SU-DHL-6 (cell line): Measurements from ENCODE around the gene CEP95.

Experiments
- H2AFZ ChIP-seq: fragments of 200-600 bp; sonication (generic); 2 replicates; pipeline ENCODE4 v1.6.1; 2014; ENCODE audit warnings: low read depth, mild to moderate bottlenecking, moderate library complexity, mixed read lengths, antibody characterized with exemption, low read length; ENCODE audit not compliant: severe bottlenecking
- H3F3A ChIP-seq: fragments of 200-600 bp; shearing (Covaris generic); 2 replicates; pipeline ENCODE4 v1.6.0; 2016; ENCODE audit warnings: antibody characterized with exemption, mild to moderate bottlenecking; ENCODE audit not compliant: insufficient read depth
- H3K27ac ChIP-seq: fragments of 200-600 bp; sonication (generic); 2 replicates; pipeline ENCODE4 v1.5.1; 2016; ENCODE audit warnings: low read depth, mild to moderate bottlenecking, low read length, moderate library complexity, mixed read lengths
- H3K27me3 ChIP-seq: fragments of 200-600 bp; sonication (generic), shearing (Covaris generic); 2 replicates; pipeline ENCODE4 v1.6.0; 2014; ENCODE audit warnings: mild to moderate bottlenecking, low read length
- H3K36me3 ChIP-seq: fragments of 200-600 bp; sonication (generic); 2 replicates; pipeline ENCODE4 v1.6.1; 2014; ENCODE audit warnings: mild to moderate bottlenecking, low read length, mixed read lengths
- H3K4me2 ChIP-seq: fragments of 300-600, 200-600 bp; shearing (Covaris generic), sonication (generic); 2 replicates; pipeline ENCODE4 v1.6.0; 2014; ENCODE audit warnings: low read length, low read depth, mild to moderate bottlenecking; ENCODE audit not compliant: poor library complexity, severe bottlenecking
- H3K4me3 ChIP-seq: fragments of 200-600 bp; sonication (generic); 2 replicates; pipeline ENCODE4 v1.5.1; 2014; ENCODE audit warnings: antibody characterized with exemption, low read length, mild to moderate bottlenecking, mixed read lengths; ENCODE audit not compliant: insufficient read depth, poor library complexity, severe bottlenecking
- H3K79me2 ChIP-seq: fragments of 200-600 bp; sonication (generic); 2 replicates; pipeline ENCODE4 v1.6.1; 2014; ENCODE audit warnings: mild to moderate bottlenecking, low read length, moderate library complexity; ENCODE audit not compliant: insufficient read depth
- H3K9ac ChIP-seq: fragments of 200-600 bp; sonication (generic); 2 replicates; pipeline ENCODE4 v1.7.0; 2014; ENCODE audit warnings: mild to moderate bottlenecking, low read length
- H3K9me2 ChIP-seq: fragments of 200-600 bp; sonication (generic); replicated peaks from 2 replicates; pipeline ENCODE4 v1.6.1; 2014; ENCODE audit warnings: low read length; ENCODE audit not compliant: insufficient read depth
- H3K9me3 ChIP-seq: fragments of 200-600 bp; sonication (generic); 2 replicates; pipeline ENCODE4 v1.6.1; 2014; ENCODE audit warnings: low read length, mixed read lengths; ENCODE audit not compliant: insufficient read depth
- H4K20me1 ChIP-seq: fragments of 200-600 bp; sonication (generic); 2 replicates; pipeline ENCODE4 v1.6.1; 2014; ENCODE audit warnings: low read depth, mild to moderate bottlenecking, antibody characterized with exemption, low read length, moderate library complexity, mixed read lengths
- CTCF ChIP-seq: fragments of 200-600 bp; sonication (generic); IDR thresholded peaks from one replicate; pipeline ENCODE4 v1.5.1; 2017; ENCODE audit warnings: antibody characterized with exemption, mild to moderate bottlenecking, low read length, moderate library complexity; ENCODE audit not compliant: insufficient read depth, poor library complexity, severe bottlenecking
- EZH2phosphoT487 ChIP-seq: fragments of 200-600 bp; sonication (generic), shearing (Covaris generic); conservative IDR thresholded peaks from 2 replicates; pipeline ENCODE4 v1.6.1; 2018; ENCODE audit warnings: mild to moderate bottlenecking, antibody characterized with exemption, low read length, moderate library complexity, mixed read lengths

Gene CEP95

GRCh38 chr17:64484380-64484779 is 22.4 kb upstream of the CEP95 start:
- no peak overlapping the region for H3K27ac ChIP-seq
- no peaks in the 10 kb centered on the region for H3K79me2 ChIP-seq
- no peaks in the 10 kb centered on the region for H3K27me3 ChIP-seq
- H3K9me3 ChIP-seq = no peaks in the 10 kb centered on the region
- no peak overlapping the region for H2AFZ ChIP-seq
- no peaks in the 10 kb centered on the region for H3K9me2 ChIP-seq
- H3K36me3 ChIP-seq = peaks cover 45% of the 10 kb centered on the region
- H4K20me1 ChIP-seq = no peaks in the 10 kb centered on the region
- no peak overlapping the region for H3K9ac ChIP-seq
- H3F3A ChIP-seq = no peaks in the 10 kb centered on the region
- H3K4me2 ChIP-seq = no peak overlapping the region
- TF ChIP-seq CTCF (no peak), EZH2phosphoT487 (no peak)
- H3K4me3 ChIP-seq = no peak overlapping the region

- Histone ChIP-seq H3K36me3 (peaks cover 41% of the 10 kb centered on the region), H3F3A (peaks cover 14% of the 10 kb centered on the region; the same call in 1 of the 2 replicates), H3K4me3 (no peak overlapping the region), H3K27ac (no peak overlapping the region), H2AFZ (no peak overlapping the region), H3K79me2 (peaks cover 5% of the 10 kb centered on the region), H3K27me3 (no peaks in the 10 kb centered on the region), H3K9me3 (no peaks in the 10 kb centered on the region), H3K9ac (no peak overlapping the region), H3K4me2 (no peak overlapping the region), H3K9me2 (no peaks in the 10 kb centered on the region), H4K20me1 (no peaks in the 10 kb centered on the region)
- TF ChIP-seq CTCF (no peak), EZH2phosphoT487 (no peak)
These were observed 18.5 kb upstream of the CEP95 start for GRCh38 chr17:64488301-64488700.

GRCh38 chr17:64491034-64491860 is 15.5 kb upstream of the CEP95 start:
- peaks cover 27% of the 10 kb centered on the region for H3F3A ChIP-seq
- no peaks in the 10 kb centered on the region for H3K9me2 ChIP-seq
- H3K9ac ChIP-seq = no peak overlapping the region
- no peaks in the 10 kb centered on the region for H4K20me1 ChIP-seq
- peaks cover 30% of the 10 kb centered on the region for H3K79me2 ChIP-seq
- H3K9me3 ChIP-seq = no peaks in the 10 kb centered on the region
- H3K4me2 ChIP-seq = no peak overlapping the region
- no peaks in the 10 kb centered on the region for H3K27me3 ChIP-seq
- TF ChIP-seq CTCF (peak; percentile 46), EZH2phosphoT487 (no peak)
- no peak overlapping the region for H2AFZ ChIP-seq
- H3K4me3 ChIP-seq = no peak overlapping the region
- peaks cover 37% of the 10 kb centered on the region for H3K36me3 ChIP-seq
- no peak overlapping the region for H3K27ac ChIP-seq
